Measurements from ENCODE around the gene REXO1. TPM values are rescaled to one million over a fixed set of nuclear protein-coding genes. Genes with fewer than 3 reads are reported as not detected.

REXO1 gene
- total and polyA plus RNA-seq, 2 donors (not counting 3 experiments of a cell fraction or from before 2014, with no cell fraction given) = 41.1 to 56.9 TPM

DNA sequence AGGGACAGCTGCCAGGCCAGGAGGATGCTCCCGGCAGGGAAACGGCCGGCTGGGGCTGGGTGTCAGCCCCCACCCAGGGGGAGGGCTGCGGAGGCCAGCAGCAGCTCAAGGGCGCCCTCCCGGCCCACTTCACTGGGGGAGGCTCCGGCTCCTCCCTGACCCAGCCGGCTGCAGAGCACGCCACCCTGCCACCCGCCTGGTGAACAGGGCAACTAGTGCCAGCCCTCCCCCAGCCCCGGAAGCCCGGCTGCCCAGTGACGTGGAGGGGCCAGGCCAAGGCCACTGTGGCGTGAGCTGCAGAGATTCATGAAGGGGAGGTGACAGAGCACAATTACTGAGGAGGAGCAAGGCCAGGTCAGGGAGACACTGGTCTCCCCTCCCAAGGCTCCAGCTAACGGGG lies 14.7 kb downstream of the REXO1 start:
- H2AFZ ChIP-seq (ENCODE audit: low read depth, low read length) = no peak overlapping the region
- dilution Hi-C loops (cut with MboI; ENCODE audit: extremely low pct_ligation_motif_present, low sequenced_read_pairs) (no loop called here), intact Hi-C loops (cut with micrococcal nuclease) (no loop called here)
- FAIRE-seq = no peak
- no peaks in the 10 kb centered on the region for H4K20me1 ChIP-seq (replicated peaks; ENCODE audit: control insufficient read depth, extremely low read depth, insufficient read depth, low read length)
- peaks cover 0 to 2% of the 10 kb centered on the region in 2 experiments for H3K36me3 ChIP-seq (ENCODE audit: control insufficient read depth in 2 of 2, extremely low read depth in 1 of 2, insufficient read depth in 2 of 2, low read length in 2 of 2)
- no TSS peak for BruUV-seq (replicated peaks)
- ChIA-PET POLR2A (no interaction called here), CTCF (interaction anchor here (1.2 kb wide), 1 partner anchor 12 kb away, joined by 3 read pairs; no protein-coding TSS in a partner anchor)
- H3K4me1 ChIP-seq (ENCODE audit: control insufficient read depth, extremely low read depth, insufficient read depth, low read length) = no peaks in the 10 kb centered on the region
- DNase-seq (ENCODE audit: low read depth, low spot score) = no peak
- H3K27me3 ChIP-seq (ENCODE audit: control insufficient read depth in 2 of 2, insufficient read depth in 2 of 2, low read length in 2 of 2) = no peaks in the 10 kb centered on the region
- H3K9me3 ChIP-seq (replicated peaks; ENCODE audit: control insufficient read depth, insufficient read depth, low read length) = no peaks in the 10 kb centered on the region
- H3K4me2 ChIP-seq (ENCODE audit: insufficient read depth, low read length) = no peak overlapping the region
- TF ChIP-seq GATA2 (IDR thresholded peaks at IDR 0.05; ENCODE audit: insufficient read depth, insufficient read length, low read depth, low read length) (no peak), EZH2 (IDR thresholded peaks at IDR 0.05; ENCODE audit: borderline replicate concordance, low read depth, low read length, severe bottlenecking) (no peak), MYC (IDR thresholded peaks at IDR 0.05; ENCODE audit: low read depth, low read length) (no peak), POLR2AphosphoS5 (IDR thresholded peaks at IDR 0.05; ENCODE audit: insufficient read depth, low read depth, low read length) (no peak), FOS (IDR thresholded peaks at IDR 0.05; ENCODE audit: borderline replicate concordance, insufficient read depth, low read length) (no peak), JUN (IDR thresholded peaks at IDR 0.05; ENCODE audit: borderline replicate concordance, insufficient read depth, insufficient read length, low read depth) (no peak), POLR2A (IDR thresholded peaks at IDR 0.05; ENCODE audit: low read depth, low read length) (no peak)
- TF ChIP-seq, protein P1, sequence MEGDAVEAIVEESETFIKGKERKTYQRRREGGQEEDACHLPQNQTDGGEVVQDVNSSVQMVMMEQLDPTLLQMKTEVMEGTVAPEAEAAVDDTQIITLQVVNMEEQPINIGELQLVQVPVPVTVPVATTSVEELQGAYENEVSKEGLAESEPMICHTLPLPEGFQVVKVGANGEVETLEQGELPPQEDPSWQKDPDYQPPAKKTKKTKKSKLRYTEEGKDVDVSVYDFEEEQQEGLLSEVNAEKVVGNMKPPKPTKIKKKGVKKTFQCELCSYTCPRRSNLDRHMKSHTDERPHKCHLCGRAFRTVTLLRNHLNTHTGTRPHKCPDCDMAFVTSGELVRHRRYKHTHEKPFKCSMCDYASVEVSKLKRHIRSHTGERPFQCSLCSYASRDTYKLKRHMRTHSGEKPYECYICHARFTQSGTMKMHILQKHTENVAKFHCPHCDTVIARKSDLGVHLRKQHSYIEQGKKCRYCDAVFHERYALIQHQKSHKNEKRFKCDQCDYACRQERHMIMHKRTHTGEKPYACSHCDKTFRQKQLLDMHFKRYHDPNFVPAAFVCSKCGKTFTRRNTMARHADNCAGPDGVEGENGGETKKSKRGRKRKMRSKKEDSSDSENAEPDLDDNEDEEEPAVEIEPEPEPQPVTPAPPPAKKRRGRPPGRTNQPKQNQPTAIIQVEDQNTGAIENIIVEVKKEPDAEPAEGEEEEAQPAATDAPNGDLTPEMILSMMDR (IDR thresholded peaks at IDR 0.05; ENCODE audit: extremely low read depth in 1 of 2, insufficient read depth in 1 of 2, low read depth in 1 of 2, low read length in 2 of 2) = no peak
- TF ChIP-seq, protein P2, sequence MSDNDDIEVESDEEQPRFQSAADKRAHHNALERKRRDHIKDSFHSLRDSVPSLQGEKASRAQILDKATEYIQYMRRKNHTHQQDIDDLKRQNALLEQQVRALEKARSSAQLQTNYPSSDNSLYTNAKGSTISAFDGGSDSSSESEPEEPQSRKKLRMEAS (IDR thresholded peaks at IDR 0.05; ENCODE audit: insufficient read depth, insufficient read length) = no peak
- no peak overlapping the region for H3K9ac ChIP-seq (replicated peaks; ENCODE audit: extremely low read depth, insufficient read depth, low read length)
- H3K9me1 ChIP-seq (replicated peaks; ENCODE audit: control insufficient read depth, extremely low read depth, insufficient read depth, low read length) = no peaks in the 10 kb centered on the region
- no peak overlapping the region for H3K27ac ChIP-seq (ENCODE audit: insufficient read depth, low read depth, low read length)
- H3K79me2 ChIP-seq (ENCODE audit: control insufficient read depth, insufficient read depth, low read length) = peaks cover 62% of the 10 kb centered on the region
- no peak overlapping the region for H3K4me3 ChIP-seq (replicated peaks in 1 of 3; ENCODE audit: insufficient read depth in 1 of 3, low read depth in 1 of 3, low read length in 3 of 3)

Measured in endothelial cell of umbilical vein (primary cell).